DOHH2 (cell line): ENCODE data around the gene MAGEA11.
"Not testable (repeated sequence)": the region's sequence is repeated elsewhere in the genome, so short reads cannot be mapped to it uniquely, and the experiment has no call there.

Source experiments
- H3F3A ChIP-seq: fragments of 200-600 bp; sonication (generic), shearing (Covaris generic); 2 replicates; pipeline ENCODE4 v1.6.0; 2016; ENCODE audit warnings: antibody characterized with exemption, mild to moderate bottlenecking; ENCODE audit not compliant: control insufficient read depth, insufficient read depth
- H3K27ac ChIP-seq: fragments of 200-600 bp; sonication (generic); 2 replicates; pipeline ENCODE4 v1.5.1; 2014; ENCODE audit warnings: low read depth, mild to moderate bottlenecking, low read length, moderate library complexity
- H3K27me3 ChIP-seq: fragments of 200-600 bp; sonication (generic); 2 replicates; pipeline ENCODE4 v1.6.1; 2014; ENCODE audit warnings: mild to moderate bottlenecking, low read length, mixed read lengths; ENCODE audit not compliant: control insufficient read depth
- H3K36me3 ChIP-seq: fragments of 200-600 bp; sonication (generic); 2 replicates; pipeline ENCODE4 v1.6.1; 2014; ENCODE audit warnings: mild to moderate bottlenecking, low read length, moderate library complexity, mixed read lengths; ENCODE audit not compliant: control insufficient read depth
- H3K4me1 ChIP-seq: fragments of 200-600 bp; sonication (generic); 2 replicates; pipeline ENCODE4 v1.6.1; 2014; ENCODE audit warnings: mild to moderate bottlenecking, low read length, mixed read lengths; ENCODE audit not compliant: control insufficient read depth
- H3K4me2 ChIP-seq: fragments of 200-600 bp; sonication (generic); 2 replicates; pipeline ENCODE4 v1.6.0; 2014; ENCODE audit warnings: mild to moderate bottlenecking, low read length, moderate library complexity
- H3K4me3 ChIP-seq: fragments of 200-600 bp; sonication (generic); 2 replicates; pipeline ENCODE4 v1.5.1; 2014; ENCODE audit warnings: mild to moderate bottlenecking, low read length, mixed read lengths
- H3K79me2 ChIP-seq: fragments of 200-600 bp; sonication (generic); 2 replicates; pipeline ENCODE4 v1.6.1; 2014; ENCODE audit warnings: mild to moderate bottlenecking, low read length, mixed read lengths; ENCODE audit not compliant: control insufficient read depth
- H3K9me2 ChIP-seq: fragments of 200-600 bp; sonication (generic); replicated peaks from 2 replicates; pipeline ENCODE4 v1.6.1; 2014; ENCODE audit warnings: mild to moderate bottlenecking, low read length, mixed read lengths; ENCODE audit not compliant: control insufficient read depth
- H3K9me3 ChIP-seq: fragments of 200-600 bp; sonication (generic); 2 replicates; pipeline ENCODE4 v1.6.1; 2014; ENCODE audit warnings: antibody characterized with exemption, low read length, mixed read lengths; ENCODE audit not compliant: control insufficient read depth, insufficient read depth
- H4K20me1 ChIP-seq: fragments of 200-600 bp; sonication (generic); 2 replicates; pipeline ENCODE4 v1.6.0; 2014; ENCODE audit warnings: low read depth, mild to moderate bottlenecking, antibody characterized with exemption, low read length, moderate library complexity; ENCODE audit not compliant: control insufficient read depth, insufficient read depth
- EZH2phosphoT487 ChIP-seq: fragments of 200-600 bp; sonication (generic); IDR thresholded peaks from 2 replicates; pipeline ENCODE4 v1.6.1; 2017; ENCODE audit warnings: borderline replicate concordance, mild to moderate bottlenecking, antibody characterized with exemption, low read length, moderate library complexity, mixed read lengths
- TF ChIP-seq, protein P1 (sequence below): fragments of 200-600 bp; sonication (generic); IDR thresholded peaks from one replicate; pipeline ENCODE4 v1.5.1; 2014; ENCODE audit warnings: antibody characterized with exemption, mild to moderate bottlenecking, low read depth, low read length; ENCODE audit not compliant: poor library complexity, severe bottlenecking

Gene MAGEA11

DNA sequence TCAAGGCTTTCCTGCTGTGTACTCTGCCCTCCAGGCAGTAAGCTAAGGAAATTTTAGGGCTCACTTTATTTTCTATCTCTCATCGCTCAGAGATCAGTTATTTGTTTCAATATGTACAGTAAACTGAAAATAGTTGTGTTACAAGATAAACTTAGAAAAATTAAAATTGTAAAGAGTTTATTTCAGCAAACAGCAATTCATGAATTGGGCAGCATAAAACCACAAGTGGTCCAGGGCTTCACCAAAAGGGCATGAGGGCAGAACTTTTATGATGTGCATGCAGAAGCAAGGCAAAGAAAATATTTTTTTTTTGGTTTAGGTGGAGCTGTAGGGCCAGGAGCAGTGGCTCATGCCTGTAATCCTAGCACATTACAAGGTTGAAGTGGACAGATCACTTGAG lies 20.1 kb upstream of the MAGEA11 start:
- H3K9me3 ChIP-seq, result no peaks in the 10 kb centered on the region

GRCh38 chrX:149692686-149693272 lies 19.1 kb upstream of the MAGEA11 start:
- not testable (repeated sequence) for H3K4me3 ChIP-seq, H3K27me3 ChIP-seq, H3K79me2 ChIP-seq, H3K36me3 ChIP-seq, H4K20me1 ChIP-seq, H3F3A ChIP-seq, H3K4me2 ChIP-seq, H3K9me3 ChIP-seq, H3K27ac ChIP-seq, H3K9me2 ChIP-seq, H3K4me1 ChIP-seq

More for the DNA sequence above, 20.1 kb upstream of the MAGEA11 start:
- Histone ChIP-seq H3K36me3 (no peaks in the 10 kb centered on the region), H3K27ac (no peak overlapping the region), H4K20me1 (no peaks in the 10 kb centered on the region), H3K79me2 (no peaks in the 10 kb centered on the region), H3K4me3 (no peak overlapping the region), H3K9me2 (no peaks in the 10 kb centered on the region), H3K27me3 (no peaks in the 10 kb centered on the region), H3K4me1 (no peaks in the 10 kb centered on the region), H3K4me2 (no peak overlapping the region), H3F3A (no peaks in the 10 kb centered on the region)
- TF ChIP-seq, protein P1, sequence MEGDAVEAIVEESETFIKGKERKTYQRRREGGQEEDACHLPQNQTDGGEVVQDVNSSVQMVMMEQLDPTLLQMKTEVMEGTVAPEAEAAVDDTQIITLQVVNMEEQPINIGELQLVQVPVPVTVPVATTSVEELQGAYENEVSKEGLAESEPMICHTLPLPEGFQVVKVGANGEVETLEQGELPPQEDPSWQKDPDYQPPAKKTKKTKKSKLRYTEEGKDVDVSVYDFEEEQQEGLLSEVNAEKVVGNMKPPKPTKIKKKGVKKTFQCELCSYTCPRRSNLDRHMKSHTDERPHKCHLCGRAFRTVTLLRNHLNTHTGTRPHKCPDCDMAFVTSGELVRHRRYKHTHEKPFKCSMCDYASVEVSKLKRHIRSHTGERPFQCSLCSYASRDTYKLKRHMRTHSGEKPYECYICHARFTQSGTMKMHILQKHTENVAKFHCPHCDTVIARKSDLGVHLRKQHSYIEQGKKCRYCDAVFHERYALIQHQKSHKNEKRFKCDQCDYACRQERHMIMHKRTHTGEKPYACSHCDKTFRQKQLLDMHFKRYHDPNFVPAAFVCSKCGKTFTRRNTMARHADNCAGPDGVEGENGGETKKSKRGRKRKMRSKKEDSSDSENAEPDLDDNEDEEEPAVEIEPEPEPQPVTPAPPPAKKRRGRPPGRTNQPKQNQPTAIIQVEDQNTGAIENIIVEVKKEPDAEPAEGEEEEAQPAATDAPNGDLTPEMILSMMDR, result no peak
- TF ChIP-seq EZH2phosphoT487, result no peak

DNA sequence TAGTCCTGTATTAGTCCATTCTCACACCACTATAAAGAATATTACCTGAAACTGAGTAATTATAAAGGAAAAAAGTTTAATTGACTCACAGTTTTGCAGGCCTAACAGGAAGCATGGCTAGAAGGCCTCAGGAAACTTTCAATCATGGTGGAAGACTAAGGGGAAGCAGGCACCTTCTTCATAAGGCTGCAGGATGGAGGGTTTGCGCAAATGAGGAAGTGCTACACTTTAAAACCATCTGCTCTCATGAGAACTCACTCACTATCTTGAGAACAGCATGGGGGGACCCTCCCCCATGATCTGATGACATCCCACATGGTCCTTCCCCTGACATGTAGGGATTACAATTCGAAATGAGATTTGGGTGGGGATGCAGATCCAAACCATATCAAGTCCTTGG lies 12.1 kb upstream of the MAGEA11 start:
- H3K4me3 ChIP-seq, result no peak overlapping the region
- H3F3A ChIP-seq, result no peaks in the 10 kb centered on the region
- no peaks in the 10 kb centered on the region for H3K9me3 ChIP-seq
- no peaks in the 10 kb centered on the region for H3K9me2 ChIP-seq
- no peak overlapping the region for H3K4me2 ChIP-seq
- no peaks in the 10 kb centered on the region for H3K4me1 ChIP-seq
- no peaks in the 10 kb centered on the region for H3K36me3 ChIP-seq
- no peak overlapping the region for H3K27ac ChIP-seq
- no peaks in the 10 kb centered on the region for H3K27me3 ChIP-seq
- no peak for TF ChIP-seq EZH2phosphoT487
- TF ChIP-seq, protein P1, result no peak
- no peaks in the 10 kb centered on the region for H3K79me2 ChIP-seq
- no peaks in the 10 kb centered on the region for H4K20me1 ChIP-seq

DNA sequence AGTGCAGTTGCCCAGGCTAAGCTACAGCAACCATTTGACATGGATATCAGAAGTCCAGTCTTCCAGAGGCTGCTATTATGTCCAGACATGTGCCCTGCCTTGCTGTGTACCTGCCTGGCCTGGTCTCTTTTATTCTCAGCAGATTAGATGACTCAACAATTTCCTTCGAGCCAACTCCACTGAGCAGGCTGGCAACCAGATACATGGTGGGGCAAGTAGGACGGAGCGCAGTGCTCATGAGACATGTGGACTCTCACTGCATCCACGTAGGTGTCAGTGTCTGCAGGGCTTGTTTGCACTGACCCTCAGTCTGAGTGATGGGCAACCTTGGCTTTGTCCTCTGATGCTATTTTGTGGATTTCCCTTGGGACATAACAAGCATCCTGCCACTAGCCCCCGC lies 7.2 kb upstream of the MAGEA11 start:
- H3K4me3 ChIP-seq, result no peak overlapping the region
- no peak overlapping the region for H3K27ac ChIP-seq
- no peaks in the 10 kb centered on the region for H4K20me1 ChIP-seq
- no peaks in the 10 kb centered on the region for H3K27me3 ChIP-seq
- no peaks in the 10 kb centered on the region for H3K9me3 ChIP-seq
- no peaks in the 10 kb centered on the region for H3F3A ChIP-seq
- H3K4me1 ChIP-seq, result no peaks in the 10 kb centered on the region
- H3K36me3 ChIP-seq, result no peaks in the 10 kb centered on the region
- H3K4me2 ChIP-seq, result no peak overlapping the region
- TF ChIP-seq EZH2phosphoT487, result no peak
- TF ChIP-seq, protein P1, result no peak
- H3K79me2 ChIP-seq, result no peaks in the 10 kb centered on the region
- no peaks in the 10 kb centered on the region for H3K9me2 ChIP-seq
